Measurements from ENCODE around the gene CASZ1.
A peak's percentile ranks its signal among the peaks of the same experiment; 100 is the strongest.

CASZ1 gene

DNA sequence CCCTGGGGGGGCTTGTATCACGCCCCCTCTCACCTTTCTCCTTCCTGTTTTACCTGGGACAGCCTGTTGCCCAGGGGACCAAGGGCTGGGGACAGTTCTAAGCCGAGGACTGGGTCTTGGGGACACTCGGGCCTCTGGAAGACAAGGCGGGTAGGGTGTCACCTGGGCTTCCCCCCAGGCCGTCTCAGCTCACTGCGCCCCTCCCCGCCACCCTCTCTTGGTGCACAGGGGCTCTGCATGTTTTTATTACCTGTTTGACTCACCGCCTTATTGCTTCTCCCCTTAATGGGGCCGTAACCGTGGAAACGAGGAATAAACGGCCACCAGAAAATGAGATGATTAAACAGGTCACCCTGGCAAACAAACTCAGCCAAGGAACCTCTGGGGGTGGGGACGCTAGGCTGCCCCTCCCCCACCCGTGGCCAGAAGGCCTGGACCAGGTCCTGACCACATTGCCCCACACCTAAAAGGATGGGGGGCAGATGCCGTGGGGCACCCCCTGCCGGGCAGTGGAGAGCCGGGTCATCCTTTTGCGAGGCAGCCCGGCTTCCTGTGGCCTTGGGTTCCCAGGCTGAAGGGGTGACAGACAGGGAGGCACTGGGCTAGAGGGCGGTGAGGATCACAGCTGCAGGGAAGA, 109.9 kb downstream of the CASZ1 start:
- DNase-seq (ENCODE audit: low read depth): no peak

DNA sequence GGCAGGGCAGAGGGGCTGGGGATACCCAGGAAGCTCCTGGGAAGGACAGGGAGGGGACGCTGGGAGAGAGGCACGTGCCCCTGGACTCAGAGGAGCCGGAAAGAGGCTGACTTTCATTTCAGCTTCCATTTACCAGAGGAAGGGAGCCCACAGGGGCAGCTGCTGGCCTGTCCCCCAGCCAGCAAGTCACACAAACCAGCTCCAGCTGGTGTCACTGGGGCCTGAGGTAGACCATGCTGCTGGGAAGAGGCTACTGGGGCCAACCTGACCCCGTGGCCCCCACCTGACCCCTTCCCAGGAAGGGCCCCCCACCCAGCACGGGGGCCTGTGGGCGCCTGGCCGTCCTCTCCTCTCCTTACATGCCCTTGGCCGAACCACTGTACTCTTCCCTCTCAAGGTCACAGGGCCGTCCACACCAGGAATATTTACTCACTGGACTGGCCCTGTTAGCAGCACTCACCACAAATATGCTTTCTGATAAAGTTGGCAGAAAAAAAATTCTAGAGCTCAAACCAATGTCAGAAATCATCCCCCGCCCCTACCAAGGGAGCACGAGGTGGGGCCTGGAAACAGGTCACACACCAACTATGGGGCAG, 110.5 kb downstream of the CASZ1 start:
- DNase-seq (ENCODE audit: low read depth): peak; percentile 47

DNA sequence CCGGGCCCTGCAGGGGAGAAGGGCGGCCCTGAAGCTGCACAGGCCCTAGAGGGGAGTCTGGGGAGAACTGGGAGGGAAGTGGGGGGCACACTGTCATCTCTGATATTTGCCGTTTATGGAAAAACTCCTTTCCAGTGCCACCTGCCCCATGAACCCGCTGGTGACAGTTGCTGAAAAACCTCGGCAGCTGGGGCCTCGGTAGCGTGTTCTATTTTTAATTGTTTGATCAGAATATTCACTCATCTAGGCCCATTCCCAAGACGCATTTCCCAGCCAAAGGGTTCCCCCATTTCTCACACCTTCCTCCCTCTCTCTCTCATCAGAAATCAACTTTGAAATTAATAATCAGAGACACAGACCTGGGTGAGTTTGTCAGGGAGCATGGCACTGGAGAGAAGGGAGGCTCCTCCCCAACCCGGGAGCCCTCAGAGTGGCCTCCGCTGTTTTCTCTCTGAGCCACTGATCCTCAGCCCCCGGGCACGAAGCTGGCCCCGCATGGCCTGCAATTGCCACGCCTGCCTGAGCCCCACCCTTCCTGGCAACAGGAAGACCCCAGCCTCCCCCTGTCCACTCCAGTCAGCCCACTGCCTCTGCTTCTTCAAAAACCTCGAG, 111.1 kb downstream of the CASZ1 start:
- no peak for DNase-seq (ENCODE audit: low read depth)

DNA sequence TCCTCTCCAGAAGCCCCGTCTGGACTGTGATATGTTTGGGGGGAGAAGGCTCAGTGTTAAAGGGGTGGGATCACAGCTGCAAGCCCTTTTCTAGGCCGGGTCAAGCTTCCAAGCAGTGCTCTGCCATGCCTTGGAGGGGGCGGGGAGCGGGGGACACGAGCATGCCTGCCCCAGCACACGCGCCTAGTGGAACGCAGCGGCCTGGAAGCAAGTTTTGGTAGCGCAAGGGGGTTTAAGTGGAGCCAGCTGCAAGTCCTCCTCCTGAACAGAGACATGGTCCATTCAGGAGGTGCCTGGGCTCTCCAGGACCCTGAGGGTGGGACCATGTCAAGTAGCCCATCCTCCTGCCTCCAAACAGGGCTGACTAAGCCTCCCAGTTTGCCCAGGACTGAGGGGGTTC, 112.2 kb downstream of the CASZ1 start:
- no peak for DNase-seq (ENCODE audit: low read depth)

DNA sequence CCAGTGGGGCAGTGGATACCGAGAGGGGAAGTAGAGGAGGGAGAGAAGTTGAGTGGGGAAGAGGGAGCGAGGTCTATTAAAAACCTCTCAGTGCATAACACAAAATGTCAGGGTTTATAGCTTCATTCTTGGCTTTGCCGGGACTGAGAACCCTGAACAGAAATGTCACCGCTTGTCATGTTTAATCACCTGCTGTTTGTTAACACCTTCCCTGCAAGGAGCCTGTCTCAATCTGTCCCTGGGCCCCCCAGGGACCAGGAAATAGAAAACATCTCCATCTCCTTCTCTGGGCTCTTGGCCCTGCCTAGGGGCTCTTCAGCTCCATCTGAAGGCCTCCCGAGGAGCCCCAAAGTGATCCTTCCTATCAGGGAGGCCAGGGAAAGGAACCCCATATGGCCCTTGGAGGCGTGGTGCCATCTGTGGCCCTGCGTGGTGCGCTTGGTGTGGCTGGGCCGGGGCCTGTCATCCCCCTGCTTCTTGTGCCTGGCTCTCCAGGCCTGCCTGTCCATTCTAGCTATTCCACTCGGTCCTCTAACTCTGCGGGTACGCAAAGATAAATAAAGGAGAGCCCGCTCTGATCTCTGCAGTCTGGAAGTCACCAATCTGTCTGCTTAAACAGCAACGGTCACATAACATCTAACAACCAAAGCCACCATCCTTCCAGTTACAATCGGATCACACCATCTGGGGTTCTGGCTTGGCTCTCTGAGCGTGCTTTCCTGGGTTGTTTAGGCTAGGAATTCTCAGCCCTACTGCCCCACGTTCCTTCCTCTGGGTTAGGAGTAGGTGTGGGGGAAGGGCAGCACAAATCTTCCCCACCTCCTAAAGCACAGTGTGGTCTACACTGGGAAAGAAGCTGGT, 113.8 kb downstream of the CASZ1 start:
- no peak for DNase-seq (ENCODE audit: low read depth)

DNA sequence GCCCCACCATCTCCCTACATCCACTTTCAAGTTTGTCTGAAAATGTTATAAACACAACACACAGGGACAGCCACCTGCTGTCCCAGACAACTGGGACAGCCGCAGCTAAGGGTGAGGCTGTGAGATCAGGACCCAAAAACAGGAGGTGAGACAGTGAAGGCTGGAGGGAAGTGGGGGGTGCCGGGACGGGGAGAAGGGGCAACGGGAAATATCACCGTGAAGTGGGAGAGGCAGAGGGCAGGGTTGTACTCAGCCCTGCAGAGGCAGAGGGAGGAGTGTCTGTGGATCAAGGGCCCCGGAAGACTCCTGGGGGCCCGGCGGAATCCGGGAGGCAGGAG, 114.4 kb downstream of the CASZ1 start:
- no peak for DNase-seq (ENCODE audit: low read depth)

DNA sequence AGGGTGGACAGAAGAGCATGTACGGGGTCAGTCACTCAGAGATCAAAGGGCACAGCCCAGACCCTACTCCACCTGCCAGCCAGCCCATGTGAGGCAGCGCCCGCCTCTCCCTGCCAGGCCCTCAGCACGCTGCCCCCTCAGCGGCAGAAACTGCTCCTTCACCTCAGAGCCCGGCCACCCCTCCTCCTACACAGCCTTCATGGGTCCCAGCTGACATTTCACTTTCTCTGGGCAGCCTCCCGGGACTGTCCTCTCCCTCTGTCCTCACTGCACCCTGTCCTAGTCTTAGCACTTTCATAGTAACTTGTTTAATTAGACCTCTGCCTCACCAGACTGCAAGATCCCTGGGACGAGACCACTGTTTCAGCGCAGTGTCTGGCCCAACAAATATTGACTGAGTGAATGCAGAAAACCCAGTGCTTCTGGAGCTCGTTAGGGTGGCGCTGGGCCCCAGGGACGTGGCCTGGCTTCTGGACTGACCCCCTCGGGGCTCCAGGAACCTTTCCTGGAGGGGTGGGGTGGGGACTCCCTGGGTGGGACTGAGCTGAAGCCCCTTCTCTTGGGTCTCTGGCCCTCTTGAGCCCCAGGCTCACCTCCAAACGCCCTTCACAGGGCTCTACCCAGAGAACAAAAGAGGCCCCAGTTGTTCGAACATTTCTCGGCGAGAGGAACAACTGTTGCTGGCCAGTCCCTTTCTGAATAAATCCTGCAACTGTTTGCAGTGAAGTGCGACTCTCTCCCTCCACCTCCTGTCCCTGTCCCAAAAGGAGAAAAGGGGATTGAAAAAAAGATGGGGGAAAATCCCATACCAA, 114.9 kb downstream of the CASZ1 start:
- no peak for DNase-seq (ENCODE audit: low read depth)

DNA sequence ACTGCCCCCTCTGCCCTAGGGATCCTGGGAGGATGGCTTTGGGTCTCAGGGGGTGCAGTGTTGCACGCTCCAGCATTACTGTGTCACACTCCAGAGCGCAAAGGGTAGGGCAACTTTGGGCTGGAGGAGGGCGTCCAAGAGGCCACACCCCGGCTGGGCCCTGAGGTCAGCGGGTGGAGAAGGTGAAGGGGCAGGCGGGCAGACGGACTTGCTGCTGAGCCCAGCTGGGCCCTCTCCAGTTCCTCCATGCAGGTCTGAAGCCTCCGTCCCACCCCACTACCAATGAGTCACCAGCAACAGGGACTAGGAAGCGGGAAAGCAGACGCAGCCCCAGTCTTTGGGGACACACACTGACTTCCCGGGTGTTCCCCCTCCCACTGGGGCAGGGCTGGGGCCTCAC, 116.0 kb downstream of the CASZ1 start:
- DNase-seq (ENCODE audit: low read depth): no peak

DNA sequence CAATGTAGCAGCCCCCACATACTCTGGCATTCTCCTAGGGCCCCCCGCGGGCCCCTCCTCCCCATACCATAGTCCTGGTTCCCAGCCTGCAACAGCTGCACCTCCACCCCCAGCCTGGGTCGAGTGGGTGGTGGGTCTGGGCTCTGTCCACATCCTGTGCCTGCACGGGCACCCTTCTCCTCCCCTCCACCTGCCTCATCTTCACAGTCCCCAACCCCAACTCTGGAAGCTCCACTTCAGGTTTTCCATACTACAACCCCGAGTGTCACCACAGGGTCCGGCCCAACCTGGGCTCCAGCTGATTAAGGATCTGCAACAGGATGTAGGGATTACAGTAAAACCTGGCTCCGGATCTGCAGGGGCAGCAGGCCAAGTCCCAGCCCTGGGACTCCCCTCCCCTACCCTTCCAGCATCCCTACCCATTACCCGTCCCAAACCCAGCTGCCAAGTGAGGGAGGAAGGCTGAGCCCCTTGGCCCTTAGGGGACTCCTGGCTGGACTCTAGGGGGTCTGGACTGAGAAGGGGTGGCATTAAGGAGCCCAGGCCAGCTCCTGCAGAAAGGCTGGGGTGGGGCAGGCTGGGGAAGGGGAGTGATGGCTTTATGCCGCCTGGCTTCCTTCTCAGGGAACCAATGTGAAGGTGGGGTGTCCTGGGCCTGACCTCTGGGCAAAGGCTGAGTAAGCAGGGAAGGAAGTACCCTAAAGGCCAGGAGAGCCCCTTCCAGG, 116.8 kb downstream of the CASZ1 start:
- DNase-seq (ENCODE audit: low read depth): peak; percentile 78

DNA sequence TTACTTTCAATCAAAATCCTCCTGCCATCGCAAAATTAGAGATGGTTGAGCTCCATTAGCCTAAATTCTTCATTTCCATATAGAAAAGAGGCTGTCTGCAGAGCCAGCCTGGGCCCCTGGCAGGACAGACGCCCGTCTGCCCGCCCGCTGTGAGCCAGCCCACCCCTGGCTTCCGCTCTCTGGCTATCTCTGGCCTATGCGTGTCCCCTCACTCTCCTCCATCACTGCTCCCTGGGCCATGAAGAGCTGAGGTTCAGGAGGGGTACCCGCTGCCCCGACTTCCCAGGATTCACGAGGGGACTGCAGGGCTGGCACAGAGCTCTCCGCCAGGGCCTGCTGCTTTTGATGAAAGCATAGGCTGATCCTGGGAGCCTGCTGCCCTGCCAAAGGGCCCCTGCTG, 117.6 kb downstream of the CASZ1 start:
- DNase-seq (ENCODE audit: low read depth): no peak

DNA sequence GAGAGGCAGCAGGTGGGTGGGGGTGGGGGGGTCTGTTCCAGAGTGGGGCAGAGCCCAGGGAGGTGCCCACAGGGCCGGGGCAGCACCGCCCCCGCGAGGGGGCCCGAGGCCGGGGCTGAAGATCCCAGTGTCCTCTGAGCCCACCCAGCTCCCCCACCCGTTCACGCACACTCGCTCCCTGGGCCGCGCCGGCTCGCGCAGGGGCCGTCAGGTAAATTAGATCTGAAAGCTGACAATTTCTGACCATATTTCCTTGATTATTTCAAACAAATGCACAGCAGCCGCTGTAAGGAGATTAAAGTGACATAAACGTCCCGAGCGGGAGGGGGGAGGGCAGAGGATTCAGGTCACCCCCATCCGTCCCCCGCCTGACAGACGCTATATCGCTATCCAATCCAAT, 118.0 kb downstream of the CASZ1 start:
- DNase-seq (ENCODE audit: low read depth): no peak

DNA sequence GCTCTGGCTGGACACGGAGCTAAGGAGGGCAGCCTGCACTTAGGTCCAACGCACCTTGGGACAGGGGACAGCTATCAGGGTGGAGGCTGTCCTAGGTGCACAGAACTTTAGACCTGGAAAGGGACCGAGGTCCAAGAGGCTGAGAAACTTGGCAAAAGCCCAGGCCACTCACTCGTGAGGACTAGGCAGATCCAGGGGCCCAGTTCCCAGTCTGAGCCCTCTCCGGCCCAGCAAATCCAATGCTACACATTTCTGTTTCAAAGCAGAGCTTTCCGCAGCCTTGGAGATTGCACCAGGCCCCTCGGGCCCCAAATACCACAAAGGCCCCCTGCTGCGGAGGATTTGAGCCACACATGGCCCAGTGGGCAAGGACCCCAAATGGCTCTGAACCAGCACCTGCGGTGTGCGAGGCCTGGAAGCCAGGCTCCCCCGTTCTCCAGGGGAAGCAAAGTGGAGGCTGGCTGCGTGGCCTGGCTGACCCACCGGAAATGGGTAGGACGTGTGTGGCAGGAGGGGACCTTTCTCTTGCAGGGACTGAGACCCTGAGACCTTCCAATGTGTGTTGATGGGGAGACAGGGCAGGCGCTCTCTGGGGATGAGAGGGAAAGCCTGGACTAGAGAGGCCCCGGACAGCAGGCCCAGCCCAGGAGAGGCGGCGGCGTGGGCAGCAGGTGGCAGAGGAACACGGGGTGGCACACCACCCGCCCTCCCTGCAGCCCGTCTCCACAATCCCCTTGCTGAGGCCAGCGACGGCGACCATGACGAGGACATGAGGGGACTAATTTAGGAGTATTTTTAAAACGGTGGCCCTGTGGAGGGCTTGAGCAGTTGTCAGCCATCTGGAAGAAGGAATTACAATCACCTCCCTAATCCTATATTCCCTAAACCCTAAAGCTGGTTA, 118.7 kb downstream of the CASZ1 start:
- DNase-seq (ENCODE audit: low read depth): no peak

DNA sequence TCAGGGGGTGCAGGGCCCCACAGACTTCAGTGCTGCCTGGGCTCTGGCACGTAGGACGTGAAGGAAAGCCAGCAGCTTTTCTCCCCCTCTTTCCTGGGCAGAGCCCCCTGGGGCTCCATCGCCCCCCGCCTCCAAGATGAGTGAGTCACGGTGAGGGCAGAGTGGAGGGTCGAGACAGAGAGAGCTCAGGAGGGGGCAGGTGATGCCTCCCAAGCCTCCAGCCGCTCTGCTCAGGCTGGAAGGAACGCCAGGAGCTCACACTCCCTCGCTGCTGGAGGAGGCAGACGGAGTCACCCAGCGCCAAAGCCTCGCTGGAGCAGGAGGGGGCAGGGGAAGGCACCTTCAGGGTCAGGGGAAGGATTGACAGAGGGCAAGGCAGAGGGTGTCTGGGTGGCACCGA, 119.5 kb downstream of the CASZ1 start:
- no peak for DNase-seq (ENCODE audit: low read depth)

DNA sequence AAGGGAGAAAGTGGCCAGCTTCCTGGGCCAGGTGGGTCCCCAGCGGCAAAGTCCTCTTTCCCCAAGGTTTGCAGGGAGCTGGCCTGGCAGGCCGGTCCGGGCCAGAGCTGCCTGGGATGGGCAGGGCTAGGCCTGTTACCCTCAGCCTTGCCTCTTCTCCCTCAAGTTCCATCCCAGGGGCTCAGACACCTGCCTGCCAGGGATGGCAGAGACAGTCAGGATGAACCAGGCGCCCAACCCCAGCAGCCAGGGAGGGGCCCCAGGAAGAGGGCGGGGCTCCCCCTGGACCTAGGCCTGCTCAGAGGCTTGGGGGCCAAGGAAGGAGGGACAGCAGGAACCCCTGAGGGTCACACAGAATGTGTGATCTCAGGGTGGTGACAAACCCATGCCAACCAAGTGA, 120.6 kb downstream of the CASZ1 start:
- DNase-seq (ENCODE audit: low read depth): no peak

DNA sequence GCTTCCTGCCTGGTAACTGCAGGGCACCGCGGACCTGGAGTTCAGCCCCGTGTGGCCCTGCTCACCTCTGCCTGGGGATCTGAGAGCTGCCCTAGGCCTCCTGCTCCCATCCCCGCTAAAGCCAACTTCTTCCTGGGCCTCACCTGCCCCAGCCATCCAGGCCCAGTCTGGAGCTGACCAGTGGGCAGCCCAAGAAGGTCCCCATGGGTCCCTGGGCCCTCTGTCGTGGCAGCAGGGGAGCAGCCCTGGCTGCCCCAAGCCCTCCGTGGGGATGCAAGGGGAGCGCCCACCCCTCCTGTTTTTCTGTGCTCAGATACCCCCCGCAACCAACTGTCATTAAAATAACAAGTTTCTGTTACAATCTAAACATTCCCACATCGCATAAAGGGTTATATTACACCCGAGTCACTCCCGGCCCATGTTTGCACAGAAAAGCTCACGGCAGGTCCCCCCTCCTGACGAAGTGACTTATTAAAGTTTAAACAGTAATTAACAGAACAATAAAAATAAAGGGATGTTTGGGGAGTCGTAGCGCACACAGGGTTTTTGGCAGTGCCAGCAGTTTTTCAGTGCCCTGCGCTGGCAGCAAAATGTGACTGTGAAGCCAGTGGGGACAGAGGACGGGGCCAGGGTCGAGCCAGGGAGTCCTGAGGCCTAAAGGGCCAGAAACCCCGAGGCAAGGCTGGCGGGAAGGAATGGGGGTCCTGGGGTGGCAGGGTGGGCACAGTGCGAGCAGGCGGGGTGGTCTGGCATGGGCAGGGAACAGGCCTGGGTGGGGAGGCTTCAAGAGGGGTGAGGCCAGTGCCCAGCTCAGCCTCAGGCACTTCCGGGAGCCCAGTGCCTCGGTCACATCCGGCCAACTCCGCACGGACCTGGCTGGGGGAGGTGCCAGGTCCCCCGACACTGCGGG, 121.5 kb downstream of the CASZ1 start:
- no peak for DNase-seq (ENCODE audit: low read depth)

DNA sequence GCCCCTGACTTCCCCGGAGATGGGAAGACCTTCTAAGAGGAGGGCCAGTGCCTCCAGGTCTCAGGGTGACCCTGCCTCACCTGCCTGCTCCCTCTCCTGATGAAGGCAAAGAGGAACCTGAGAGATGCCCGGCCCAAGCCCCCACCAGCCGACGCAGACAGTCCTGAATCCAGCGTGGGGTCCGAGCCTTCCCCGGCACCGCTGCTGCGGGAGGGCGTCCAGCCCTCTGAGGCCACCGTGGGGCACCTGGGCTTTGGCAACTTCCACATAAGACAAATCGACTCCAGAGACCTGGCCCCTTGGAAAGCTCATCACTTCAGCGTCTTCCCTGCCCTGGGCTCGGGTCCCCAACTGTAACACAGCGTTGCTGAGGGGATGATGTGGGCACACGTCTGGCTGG, 122.2 kb downstream of the CASZ1 start:
- DNase-seq (ENCODE audit: low read depth): no peak

DNA sequence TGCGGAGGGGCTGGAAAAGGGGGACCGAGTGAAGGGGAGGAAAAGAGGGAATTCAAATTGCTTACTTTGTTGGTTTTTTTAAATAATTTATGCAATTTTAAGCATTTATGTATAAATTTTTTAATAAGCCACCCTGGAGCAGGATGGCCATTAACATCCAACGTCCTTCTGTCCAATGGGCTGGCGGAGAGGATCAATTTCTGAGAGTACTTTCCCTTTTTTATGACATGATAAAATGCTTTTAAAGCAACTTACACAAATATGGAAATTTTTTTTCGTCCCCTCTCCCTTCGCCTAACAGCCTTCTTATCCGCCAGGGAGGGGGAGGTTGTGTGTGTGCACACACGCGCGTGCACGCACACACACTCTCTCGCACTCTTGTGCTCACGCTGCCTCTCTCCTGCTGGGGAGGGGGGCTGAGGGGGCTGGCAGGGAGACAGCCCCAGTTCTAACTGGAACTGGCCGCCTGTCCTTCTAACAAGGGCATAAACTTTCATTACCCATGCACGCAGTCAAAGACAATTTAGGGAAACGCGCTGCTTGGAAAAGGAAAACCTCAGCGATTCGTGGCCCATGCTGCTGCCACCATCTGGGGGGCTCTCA, 123.2 kb downstream of the CASZ1 start:
- DNase-seq (ENCODE audit: low read depth): no peak

DNA sequence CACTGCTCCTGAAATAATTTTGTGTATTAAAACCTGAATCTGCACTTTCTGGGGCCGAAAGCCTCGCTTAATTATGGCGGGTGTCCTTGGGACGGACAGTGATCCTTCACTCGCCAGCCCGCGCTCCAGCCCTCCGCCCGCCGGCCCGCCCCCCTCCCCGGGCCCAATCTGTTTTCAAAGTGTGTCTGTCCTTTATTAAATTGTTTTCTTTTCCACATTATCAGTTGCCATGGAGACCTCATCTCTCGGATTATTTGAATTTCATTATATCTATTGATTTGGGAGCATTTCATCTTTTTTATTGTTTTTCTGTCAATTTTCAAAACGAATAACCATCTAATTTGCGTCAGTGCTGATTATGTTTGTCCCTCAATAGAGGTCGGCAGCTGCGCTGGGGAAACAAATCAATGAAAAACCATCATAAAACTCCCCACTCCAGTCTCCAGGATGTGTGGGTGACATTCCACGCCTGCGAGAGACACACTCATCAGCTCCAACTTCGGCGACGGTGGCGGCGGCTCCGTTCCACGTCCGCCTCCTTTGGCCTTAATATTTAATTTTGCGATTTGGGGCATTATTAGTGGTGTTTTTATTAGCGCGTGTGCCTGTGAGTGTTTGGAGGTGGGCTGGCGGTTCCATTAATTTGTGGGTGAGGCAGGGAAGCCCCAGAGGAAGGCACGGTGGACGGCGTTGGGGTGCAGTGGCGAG, 123.9 kb downstream of the CASZ1 start:
- DNase-seq (ENCODE audit: low read depth): no peak
